Dermis blood vessel endothelial cell (primary cell): Measurements from ENCODE around the gene SGSM2. TPM values are rescaled to one million over a fixed set of nuclear protein-coding genes. Genes with fewer than 3 reads are reported as not detected.

ENCODE experiments used
- DNase-seq: peaks from one replicate; pipeline ENCODE4 v3.0.0; 2010
- total RNA-seq: library from RNA; depleted of rRNA; stranded (reverse); fragments of >200 nt; gene quantifications from 2 replicates; pipeline ENCODE4 v1.2.3, GENCODE V29; 2014

Gene SGSM2
- total RNA-seq, 1 donor from 2014 or later = 70.3 TPM

DNA sequence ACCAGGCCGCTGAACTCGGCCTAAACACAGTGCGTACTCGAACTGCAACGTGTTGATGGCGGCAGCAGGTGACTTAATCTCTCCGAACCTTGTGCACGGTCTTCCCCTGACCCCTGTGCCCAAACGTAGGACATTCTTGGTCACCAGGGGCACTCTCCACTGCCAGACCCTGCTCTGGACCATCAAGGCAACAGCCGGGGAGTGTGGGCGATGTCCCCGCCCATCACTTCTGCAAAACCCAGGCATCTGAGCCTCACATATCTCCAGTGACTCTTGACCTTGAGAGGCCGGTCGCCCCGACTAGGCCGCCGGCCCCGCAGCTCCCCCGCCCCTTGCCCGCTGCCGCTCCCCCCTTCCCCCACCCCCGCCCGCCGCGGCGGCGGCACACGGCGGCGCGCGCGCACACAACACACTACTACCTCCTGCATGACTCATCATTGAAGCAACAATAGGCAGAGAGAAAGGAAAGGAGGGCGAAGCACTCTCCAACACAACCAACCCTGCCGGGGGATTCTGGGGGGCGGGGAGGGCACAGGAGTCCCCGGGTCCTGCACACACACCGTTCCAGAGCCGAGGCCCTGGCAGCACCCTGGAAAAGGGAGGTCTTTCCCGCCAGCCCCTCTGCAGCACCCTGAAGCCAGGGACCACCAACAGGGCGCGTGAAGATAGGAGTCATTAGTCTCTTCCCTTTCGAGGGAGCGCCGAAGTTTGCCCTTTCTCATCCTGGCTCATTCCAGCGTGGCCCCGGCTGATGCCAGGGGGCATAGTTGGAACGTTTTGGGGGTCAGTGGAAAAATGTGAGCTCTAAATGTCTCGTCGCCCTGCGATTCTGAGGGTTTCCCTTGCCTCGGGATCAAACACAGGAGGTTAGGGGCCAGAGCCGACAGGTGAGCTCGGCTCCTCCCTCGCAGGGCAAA is 61.6 kb downstream of the SGSM2 start:
- DNase-seq = peak; percentile 84

DNA sequence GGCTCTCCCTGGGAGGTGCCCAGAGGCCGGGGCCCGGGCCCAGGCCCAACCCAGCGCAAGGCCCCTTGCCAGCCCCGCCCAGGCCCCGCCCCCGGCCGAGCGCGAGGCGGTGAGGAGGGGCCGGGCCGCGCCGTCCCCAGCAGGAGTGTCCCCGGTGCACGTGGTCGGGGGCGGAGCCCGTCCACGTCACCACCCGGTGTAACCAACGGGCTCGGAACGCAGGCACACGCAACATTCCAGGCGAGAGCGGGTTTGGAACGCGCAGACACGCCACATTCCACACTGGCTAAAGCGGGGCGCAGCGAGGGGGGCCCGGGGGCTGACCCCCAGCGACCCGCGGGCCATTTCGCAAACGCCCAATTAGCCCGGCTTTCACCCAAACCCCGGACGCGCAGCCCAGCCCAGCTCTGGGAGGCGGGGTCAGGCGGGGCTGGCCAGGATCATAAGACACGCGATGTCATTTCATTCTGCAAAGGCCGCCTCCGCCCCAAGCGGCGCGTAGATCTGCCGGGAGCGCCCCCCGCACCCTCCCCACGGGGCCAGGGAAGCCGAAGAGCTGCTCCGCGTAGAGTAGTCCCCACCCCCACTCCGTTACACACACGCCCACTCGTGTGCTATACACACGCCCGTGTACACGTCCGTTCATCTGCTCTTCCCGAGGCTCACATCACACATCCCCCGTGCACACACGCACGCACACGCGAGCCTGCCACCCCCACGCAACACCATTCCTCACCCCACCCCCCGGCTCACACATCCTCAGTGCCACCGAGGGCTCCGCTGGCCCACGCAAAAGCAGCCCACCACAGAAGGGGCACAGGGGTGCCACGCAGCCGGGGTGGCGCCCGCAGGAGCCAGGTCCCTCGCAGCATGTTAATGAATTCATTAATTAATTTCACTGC is 62.5 kb downstream of the SGSM2 start:
- peak; percentile 98 for DNase-seq

DNA sequence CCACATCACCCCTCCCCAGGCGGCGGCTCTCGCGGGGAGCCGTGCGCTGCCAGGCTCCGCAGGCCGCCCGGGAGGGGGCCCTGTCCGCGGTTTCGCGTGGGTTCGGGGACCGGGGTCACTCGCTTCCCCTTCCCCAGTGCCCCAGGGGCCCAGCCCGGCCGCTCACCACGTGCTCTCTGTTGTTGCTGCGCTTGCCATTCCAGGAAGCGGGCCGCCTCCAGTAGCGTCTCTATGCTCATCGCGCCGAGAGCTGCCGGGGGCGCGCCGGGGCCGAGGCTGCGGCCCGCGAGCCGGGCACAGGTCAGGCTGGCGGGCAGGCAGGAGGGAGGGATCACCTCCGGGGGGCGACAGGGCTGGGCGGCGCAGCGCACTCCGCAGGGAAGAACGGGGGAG is 63.2 kb downstream of the SGSM2 start:
- DNase-seq = peak; percentile 62

DNA sequence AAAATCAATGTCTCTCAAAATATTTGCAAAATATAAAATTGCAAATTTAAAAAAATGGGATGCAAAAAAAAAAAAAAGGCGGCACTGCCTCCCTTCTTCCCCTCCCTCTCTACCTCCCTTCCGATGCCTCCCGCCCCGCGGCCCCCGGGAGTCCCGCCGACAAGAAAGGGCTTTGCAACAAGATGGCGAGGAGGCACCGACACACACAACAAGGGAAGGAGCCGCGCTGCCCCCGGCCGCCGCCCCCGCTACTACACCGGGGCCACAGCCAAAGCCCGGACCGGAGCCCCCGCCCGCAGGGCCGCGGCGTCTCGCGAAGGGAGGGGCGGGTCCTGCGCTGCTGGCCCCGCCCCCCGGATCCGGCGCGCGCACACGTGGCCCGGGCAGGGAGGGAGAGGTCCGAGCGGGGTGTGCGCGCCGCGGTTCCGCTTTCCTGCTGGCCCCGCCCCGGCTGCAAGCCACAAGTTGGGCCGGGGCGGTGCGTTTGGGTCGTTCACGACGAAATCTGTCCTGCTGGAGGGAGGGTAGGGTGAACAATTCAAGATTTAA is 63.6 kb downstream of the SGSM2 start, which contains the start of gene MNT:
Gene MNT, minus strand, starts transcription at position 184 of the 549 bp plus-strand sequence. CDS start 348 bp downstream, outside the sequence.
- DNase-seq = peak; percentile 97

DNA sequence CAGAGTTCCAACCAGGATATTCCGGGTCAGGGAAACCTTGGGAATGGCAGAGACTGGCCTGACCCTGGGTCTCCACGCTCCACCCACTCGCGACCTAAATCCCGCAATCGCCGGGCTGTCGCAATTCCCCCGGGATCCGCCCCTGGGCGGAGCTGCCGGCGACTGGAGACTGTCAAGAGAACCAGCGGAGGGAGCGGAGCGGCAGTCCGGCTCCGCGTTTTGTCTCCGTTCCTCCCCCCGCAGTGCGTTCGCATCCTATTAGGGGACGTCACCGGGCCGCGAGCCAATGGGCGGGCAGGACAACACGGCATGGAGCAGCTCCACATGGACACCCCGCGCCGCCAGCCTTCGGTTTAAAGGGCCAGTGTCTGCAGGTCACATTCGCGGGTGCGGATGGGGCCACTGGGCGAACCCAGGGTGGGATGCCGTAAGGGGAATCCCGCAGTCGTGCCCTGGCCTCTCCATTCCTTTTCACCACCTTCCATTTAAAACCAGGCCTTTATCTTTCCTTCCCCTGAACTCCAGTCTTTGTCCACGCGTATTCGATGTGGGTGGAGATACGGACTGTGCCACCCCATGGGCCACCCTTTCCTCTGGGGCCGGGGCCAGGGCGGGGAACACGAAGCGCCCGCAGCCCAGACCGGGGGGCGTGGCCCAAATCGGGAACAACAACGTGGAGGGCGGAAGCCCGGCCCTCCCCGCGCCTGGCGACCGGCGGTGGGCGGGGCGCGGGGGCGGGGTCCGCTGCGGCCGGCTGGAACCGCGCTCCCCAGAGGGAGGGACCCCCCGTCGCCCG is 64.3 kb downstream of the SGSM2 start:
- peak; percentile 100 for DNase-seq

DNA sequence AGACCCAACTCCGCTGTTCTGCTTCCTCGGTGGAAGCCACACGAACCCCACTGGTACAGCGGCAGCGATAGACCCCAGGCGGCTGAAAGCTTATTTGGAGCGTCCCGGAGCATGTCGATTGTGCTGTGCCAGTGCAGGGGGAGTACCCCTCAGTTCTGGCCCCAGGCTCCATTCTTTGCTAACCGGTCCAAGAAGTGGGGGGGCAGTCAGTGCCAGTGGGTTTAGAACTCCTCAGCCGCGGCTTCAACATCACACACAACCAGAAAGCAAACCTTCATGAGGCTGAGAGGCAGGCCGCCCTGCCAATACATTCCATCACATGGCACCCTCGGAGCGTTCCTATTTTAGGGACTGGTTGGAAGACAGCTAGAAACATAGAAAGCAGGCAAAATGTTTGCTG is 65.2 kb downstream of the SGSM2 start:
- DNase-seq = no peak

DNA sequence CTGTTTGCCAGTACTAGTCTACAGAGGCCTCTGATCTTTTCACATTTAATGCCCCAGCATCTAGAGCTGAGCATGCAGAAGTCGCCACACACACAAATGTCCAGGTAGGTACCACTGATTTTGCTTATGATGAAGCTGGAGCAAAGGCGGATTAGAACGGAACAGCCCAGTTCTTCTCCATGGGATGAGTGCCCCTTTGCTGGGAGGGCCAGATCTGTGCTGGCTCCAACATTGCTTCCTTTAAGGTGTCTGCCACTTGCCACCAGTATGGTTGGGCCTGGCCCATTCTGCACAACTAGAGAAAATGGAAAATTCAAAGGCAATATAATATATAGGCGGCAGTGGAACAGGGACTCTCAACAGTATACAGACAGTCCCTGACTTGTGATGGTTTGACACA is 65.7 kb downstream of the SGSM2 start:
- DNase-seq = no peak

DNA sequence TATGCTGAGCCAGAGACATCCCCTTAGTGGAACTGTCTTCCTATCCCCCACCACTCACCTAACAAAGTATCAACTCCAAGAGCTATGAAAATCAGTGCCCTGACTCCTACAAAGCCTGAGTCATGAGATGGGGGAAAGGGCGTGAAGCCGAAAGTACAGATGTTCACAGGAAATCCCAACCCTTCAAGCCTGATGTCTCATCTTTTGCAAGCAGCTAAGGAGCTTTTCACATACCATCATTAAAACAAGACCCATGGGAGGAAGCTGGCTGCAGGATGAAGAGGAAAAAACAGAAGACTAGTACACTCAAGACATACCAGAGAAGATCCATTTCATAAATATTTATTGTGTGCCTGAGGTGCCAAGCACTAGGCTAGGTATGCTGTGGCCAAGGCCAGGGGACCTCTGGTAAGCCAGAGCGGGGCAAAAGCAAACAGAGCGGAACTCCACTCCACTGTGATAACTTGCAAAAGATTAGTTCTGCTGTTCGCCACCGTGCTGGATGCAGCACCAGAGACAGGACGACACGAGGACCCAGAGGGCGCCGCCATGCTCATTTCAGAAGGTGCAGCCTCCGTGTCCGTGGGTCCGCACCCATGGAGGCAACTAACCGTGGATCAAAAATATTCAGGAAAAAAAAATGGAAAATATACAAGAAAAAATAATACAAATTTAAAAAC is 68.1 kb downstream of the SGSM2 start:
- DNase-seq = peak; percentile 74

DNA sequence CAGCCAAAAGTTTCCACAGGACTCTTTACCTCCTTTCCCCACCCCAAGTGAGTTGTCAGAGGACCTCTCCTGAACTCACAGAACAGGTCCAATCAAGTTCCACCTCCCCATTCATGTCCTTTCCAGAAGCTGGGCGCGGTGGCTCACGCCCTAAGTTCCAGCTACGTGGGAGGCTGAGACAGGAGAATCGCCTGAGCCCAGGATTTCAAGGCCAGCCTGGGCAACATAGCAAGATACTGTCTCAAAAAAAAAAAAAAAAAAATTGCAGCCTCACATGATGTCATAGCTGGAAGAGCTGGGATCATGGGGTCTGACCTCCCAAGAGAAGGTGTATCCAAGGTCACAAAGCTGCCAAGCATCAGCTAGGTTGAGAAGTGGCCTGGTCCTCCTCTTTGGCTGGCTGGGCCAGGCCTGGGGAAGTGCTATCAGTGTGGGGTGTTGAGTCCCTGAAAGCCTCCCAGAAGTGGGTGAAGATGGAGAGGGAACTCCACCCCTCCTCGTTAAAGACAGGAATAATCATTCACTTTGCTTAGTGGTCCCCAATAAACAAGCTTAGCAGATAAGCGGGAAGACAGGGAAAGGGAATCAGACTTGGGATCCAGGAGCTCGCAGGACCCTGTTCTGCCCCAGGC is 69.1 kb downstream of the SGSM2 start:
- DNase-seq = no peak

DNA sequence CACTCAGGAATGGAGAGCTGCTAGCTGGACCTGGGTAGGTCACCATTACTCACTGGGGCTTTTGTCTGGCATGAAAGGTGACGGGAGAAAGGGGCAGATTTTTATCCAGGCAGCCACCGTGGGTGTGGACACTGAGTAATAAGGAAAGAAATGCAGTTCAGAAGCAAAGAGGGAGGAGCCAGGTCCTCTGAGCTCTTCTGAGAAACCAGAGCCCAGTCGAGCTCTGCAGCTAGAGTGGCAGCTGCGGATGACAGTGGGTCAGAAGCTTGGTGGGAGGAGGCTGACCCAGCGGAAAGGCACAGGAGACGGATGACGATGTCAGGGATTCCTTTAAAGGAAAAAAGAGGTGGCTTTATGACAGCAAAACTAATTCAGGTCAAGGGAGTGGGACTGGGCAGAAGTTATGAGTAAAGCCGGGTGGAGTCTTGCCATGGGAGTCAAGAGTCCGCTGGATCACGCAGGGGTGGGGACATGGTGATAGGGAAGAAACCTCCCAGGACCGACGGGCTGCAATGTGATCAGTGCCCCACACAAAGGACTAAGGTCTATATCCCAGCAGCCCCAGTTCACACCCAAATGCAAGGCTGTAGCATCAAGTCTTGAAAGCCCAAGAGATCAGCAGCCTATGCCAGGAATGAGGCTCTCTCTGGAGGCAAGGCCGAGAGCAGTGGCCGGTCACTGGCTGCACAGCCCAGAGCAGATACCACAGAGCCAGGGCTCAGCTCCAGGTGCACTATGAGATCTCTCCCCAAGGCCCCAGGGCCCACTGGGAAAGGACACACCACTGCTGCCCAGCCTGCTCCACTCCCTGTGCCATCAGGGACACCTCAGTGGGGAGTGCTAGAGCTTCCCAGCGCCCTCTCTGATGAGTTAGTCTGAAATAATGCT is 69.8 kb downstream of the SGSM2 start:
- DNase-seq = peak; percentile 79

DNA sequence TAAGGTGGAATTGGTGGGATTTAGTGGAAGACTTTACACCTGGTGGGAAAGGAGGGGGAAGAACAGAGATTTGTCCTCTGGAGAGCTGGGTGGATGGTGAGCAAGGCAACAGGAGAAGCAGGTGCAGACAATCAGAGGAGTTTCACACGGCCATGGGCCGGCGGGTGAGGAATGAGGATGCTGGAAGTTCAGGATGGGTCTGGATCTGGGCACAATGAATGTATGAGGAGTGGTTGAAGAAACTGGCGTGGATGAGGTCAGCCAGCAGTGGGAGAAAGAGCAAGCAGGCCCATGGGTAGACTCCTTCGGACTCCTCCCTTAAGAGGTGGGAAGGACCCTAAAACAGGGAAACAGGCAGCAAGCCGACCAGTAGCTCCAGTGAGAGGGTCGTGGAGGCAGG is 73.7 kb downstream of the SGSM2 start:
- no peak for DNase-seq

DNA sequence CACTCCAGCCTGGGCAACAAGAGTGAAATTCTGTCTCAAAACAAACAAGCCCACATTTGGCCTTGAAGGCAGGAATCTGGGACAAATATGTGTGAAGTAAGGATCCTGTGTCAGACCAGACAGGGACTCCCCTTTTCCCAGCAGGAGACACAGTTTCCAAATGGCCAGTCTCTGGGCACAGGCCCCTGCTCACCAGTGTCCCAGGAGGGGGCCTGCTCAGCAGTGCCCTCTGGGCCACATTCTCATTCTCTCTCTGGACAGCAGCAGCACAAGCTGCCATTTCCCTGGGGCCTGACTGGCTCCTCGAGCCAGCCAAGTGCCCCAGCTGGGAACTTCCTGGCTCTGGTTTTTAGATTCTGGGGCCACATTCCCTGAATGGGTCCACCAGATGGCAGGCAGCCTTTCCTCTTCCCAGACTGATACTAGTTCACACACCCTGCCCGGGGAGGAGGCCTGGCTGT is 75.3 kb downstream of the SGSM2 start:
- peak; percentile 51 for DNase-seq

DNA sequence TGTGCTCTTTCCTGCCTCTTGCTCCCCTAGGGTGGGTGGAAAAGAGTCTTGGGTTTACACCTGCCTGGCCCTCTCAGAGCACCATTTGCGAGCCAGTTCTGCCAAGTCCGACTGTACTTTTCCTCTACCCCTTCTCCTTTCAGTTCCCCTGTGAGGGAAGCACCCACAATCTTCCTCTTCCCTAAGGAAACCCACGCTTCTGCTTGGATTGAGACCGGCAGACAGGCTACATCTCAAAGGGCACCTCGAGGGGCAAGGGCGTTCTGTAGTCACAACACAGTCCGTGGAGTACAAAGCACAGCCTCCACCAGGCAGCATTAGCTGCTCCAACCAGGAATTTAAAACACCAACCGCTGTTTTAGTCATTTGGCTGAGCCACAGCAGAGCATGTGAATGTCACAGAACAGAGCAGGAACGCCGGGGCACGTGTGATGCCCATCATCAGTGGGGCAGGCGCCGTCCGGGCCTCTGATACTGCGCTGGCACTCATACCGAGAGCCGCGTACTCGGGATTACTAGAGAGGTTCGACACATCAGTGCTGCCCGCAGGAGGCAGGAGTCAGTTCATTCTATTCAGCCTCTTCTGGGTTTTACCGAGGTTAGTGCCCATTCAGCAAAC is 77.3 kb downstream of the SGSM2 start:
- no peak for DNase-seq

DNA sequence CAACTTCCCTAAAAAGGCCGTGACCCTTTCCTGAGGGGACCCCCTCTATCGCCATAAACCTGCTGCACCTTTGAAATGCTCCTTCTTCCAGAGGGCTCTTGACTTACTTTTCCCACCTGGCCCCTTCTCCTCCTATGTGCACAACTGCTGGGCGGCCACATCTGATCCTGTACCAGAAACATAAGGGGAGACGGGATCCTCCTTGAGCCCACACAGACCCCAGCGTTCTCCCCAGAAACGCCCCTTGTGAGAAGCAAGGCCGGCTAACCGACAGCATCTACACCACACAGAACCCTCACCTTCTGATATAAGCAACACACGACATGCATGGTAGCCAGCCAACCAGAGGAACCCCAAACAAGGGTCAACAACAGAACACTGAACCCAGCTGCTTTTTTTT is 77.8 kb downstream of the SGSM2 start:
- DNase-seq = no peak

DNA sequence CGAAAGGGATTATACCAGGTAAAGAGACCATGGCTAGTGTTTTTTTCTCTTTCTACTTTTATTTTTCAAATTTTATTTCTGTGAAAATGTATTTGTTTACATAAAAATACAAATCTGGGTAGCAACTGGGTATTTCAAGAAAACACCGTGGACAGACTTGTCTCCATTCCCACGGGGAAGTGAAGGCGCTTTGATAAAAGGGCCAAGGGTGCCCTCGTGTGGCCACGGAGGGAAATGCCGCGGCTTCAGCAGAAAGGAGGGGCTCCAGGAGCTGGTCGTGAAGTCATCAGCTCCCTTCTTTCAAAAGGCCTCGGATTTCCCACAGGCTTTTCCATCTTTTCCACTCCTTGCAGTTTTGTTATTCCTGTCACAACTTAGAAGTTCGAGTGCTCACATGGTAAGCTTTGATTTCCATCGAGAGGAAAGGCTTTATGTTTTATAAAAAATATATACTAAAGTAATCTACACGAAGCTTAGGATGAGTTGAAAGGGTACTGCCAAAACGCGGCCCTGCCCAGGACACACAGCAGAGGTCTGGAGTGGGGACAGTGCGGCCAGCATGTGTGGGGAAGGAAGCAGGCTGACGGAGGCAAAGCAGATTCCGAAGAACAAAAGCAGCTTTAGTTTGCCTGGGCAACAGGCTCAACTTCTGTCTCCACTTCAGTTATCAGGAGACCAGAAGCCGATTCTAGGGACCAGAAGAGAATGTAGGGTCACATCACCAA is 78.9 kb downstream of the SGSM2 start:
- DNase-seq = peak; percentile 93

DNA sequence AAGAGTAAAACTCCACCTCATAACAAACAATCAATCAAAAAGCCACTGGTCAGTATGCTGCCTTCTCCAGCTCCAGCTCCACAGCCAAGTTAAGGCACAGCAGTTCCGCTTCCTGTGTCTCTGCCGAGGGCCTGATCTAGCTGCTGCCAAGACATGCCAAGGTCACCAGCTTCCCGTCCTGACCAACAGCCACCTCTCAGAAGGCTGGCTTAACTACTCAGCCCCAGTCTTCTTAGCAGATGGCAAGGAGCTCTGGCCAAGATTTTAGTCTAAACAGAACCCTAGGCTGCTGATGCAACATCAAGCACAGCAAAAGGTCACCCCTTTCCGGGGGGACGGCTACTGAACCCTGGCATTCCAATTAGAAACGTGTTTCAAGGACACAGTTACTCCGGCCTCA is 81.3 kb downstream of the SGSM2 start:
- no peak for DNase-seq

DNA sequence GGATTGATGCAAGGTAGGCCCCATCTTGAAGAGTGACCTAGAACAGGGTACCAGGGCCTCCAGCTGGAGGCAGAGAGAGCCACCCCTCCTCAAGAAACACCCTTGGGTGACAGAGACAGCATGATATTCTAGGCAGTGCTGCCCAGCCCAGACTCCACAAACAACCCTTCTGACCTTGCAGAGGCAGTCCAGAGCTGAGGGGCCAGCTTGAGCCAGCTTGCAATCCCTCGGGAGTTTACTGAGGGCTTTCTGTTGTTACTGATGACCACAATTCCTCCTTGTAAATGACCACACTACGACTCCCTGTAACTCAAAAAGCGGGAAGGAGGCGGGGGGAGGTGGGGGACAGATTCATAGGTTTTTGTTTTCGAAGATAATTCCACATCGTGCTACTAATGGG is 82.2 kb downstream of the SGSM2 start:
- no peak for DNase-seq

DNA sequence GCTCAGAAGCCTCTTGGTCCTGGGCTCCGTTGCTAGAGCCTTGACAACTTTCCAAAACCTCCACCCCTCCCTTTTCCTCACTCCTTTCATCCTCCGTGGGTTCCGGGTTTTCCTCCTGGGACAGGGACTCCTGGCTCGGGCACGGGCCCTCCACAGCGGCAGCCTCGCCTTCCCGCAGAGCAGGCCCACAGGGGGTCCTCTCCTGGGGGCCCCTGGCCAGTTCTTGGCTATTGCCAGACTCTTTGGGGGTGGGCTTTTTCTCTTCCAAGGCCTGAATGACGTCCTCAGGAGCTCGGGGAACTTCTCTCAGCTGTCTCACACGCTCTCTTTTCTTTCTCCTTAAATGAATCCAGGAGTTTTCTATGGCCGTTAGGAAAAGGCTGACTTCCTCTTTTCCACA is 82.9 kb downstream of the SGSM2 start:
- DNase-seq = no peak
